GM18519 (cell line): ENCODE data around the gene PFKL.

ENCODE experiments used
- ATAC-seq: cut with Tn5 transposase; IDR thresholded peaks from one replicate; pipeline ENCODE4 v1.9.1; 2021; ENCODE audit warnings: mild to moderate bottlenecking, moderate library complexity; ENCODE audit not compliant: unreplicated experiment, low FRiP score

Gene PFKL

GRCh38 chr21:44374601-44375280, 74.9 kb downstream of the PFKL start:
- no peak for ATAC-seq

DNA sequence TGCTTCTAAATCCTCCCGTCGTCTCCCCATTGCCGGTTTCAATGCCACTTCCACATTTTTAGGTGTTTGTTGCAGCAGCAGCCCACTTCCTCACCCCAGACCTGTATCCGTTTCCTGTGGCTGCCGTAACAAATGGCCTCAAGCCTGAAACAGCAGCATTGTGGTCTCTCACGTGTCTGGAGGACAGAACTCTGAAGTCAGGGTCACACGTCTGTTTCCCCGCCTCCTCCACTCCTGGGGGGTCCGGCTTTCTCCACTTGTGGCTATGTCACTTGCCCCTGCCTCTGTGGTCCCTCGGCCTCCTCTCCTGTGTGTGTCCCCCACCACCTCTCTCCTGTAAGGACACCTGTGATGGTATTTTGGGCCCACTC, 75.4 kb downstream of the PFKL start:
- ATAC-seq: no peak

- no peak for ATAC-seq
These were observed 75.9 kb downstream of the PFKL start for GRCh38 chr21:44375761-44376241.

DNA sequence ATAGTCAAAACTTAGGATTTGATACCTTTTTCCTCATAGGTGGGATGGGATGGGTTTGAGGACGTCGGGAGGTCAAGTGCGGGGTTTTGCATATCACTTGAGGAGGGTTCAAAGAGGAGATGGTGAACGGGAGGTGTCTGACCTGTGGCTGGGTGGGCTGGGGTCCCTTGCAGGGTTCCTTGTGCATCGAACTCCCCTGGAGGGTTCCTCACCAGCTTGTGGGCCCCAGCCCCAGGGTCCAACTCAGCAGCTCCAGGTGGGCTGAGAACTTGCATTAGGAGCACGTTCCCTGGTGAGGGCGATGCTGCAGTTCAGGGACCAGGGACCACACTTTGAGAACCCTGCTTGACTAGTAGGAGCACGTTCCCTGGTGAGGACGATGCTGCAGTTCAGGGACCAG, 76.8 kb downstream of the PFKL start:
- ATAC-seq: no peak
